A549 (cell line): ENCODE data around the gene IL17RC. TPM values are rescaled to one million over a fixed set of nuclear protein-coding genes. Genes with fewer than 3 reads are reported as not detected.

Experiments
- ATAC-seq, 2 experiments: fragments of 200-7000 bp in 1 of 2; fragments of >200 bp in 1 of 2; cut with Nextera tagmentation in 1 of 2; cut with Tn5 transposase in 1 of 2; 3 replicates each; pipeline versions ENCODE4 v1.8.0 to v1.9.1; 2018 to 2020; ENCODE audit warnings: mild to moderate bottlenecking in 1 of 2, moderate library complexity in 1 of 2
- CTCF ChIA-PET: fragments of 300-600 bp; sonication (Branson Sonifier 250); formaldehyde crosslinking; extraction: SDS; loops from one replicate; lab custom pipeline; 2021; ENCODE audit warnings: antibody characterized with exemption, inconsistent platforms; lab: Yijun Ruan, JAX
- POLR2A ChIA-PET: fragments of 350-600 bp; formaldehyde crosslinking; extraction: SDS; loops from one replicate; lab custom pipeline; 2021; ENCODE audit warnings: antibody characterized with exemption, inconsistent platforms; lab: Yijun Ruan, JAX
- DNase-seq, 2 experiments: peaks; one replicate each; pipeline versions ENCODE4 v3.0.0 to v3.0.0-alpha.2; 2011 to 2016; ENCODE audit warnings: low read depth in 1 of 2, low spot score in 1 of 2
- FAIRE-seq: peaks from 2 replicates; lab custom pipeline; 2011; peaks lifted over from hg19 to GRCh38; lab: Jason Lieb, UNC
- H3K27ac ChIP-seq, 2 experiments: fragments of >200 bp; sonication (Bioruptor Twin); formaldehyde crosslinking; 3 replicates each; pipeline ENCODE4 v1.5.1; 2016 to 2017
- H3K4me1 ChIP-seq: fragments of >200 bp; sonication (Bioruptor Twin); formaldehyde crosslinking; 3 replicates; pipeline ENCODE4 v1.6.1; 2016
- H3K4me2 ChIP-seq: fragments of >200 bp; sonication (Bioruptor Twin); formaldehyde crosslinking; 3 replicates; pipeline ENCODE4 v1.6.1; 2016
- H3K4me3 ChIP-seq: fragments of >200 bp; sonication (Bioruptor Twin); formaldehyde crosslinking; 3 replicates; pipeline ENCODE4 v1.5.1; 2016
- H3K9me3 ChIP-seq: fragments of >200 bp; sonication (Bioruptor Twin); formaldehyde crosslinking; 3 replicates; pipeline ENCODE4 v1.6.1; 2016
- CBX2 ChIP-seq: fragments of 200-600 bp; sonication (generic); IDR thresholded peaks from 2 replicates; pipeline ENCODE4 v1.6.1; 2016; ENCODE audit warnings: low read depth, mild to moderate bottlenecking, borderline replicate concordance
- CBX8 ChIP-seq: fragments of 200-600 bp; sonication (generic); IDR thresholded peaks from 2 replicates; pipeline ENCODE4 v1.6.1; 2016
- CTCF ChIP-seq: fragments of >200 bp; sonication (Bioruptor Twin); formaldehyde crosslinking; IDR thresholded peaks from 3 replicates; pipeline ENCODE4 v1.5.1; 2016
- ELK1 ChIP-seq: fragments of 150-350 bp; IDR thresholded peaks from 2 replicates; pipeline ENCODE4 v1.6.1; 2014; ENCODE audit warnings: low read depth, mild to moderate bottlenecking, low read length
- EP300 ChIP-seq, 2 experiments: fragments of >200 bp; sonication (Bioruptor Twin); formaldehyde crosslinking; IDR thresholded peaks; 2 replicates in 1 of 2; 3 replicates in 1 of 2; pipeline ENCODE4 v1.6.1; 2016 to 2017
- ESRRA ChIP-seq: fragments of 150-350 bp; IDR thresholded peaks from 2 replicates; pipeline ENCODE4 v1.6.1; 2014; ENCODE audit warnings: mild to moderate bottlenecking, low read length, borderline replicate concordance
- FOSL2 ChIP-seq, 2 experiments: fragments of 450-650 bp in 1 of 2; fragments of >200 bp in 1 of 2; sonication (Bioruptor Twin) in 1 of 2; formaldehyde crosslinking; IDR thresholded peaks; 2 replicates each; pipeline versions ENCODE4 v1.5.0 to v1.6.1; 2016 to 2020; ENCODE audit warnings: mild to moderate bottlenecking in 1 of 2, moderate library complexity in 1 of 2
- HES2 ChIP-seq: fragments of >200 bp; sonication (Bioruptor Twin); formaldehyde crosslinking; IDR thresholded peaks from 2 replicates; pipeline ENCODE4 v1.6.1; 2016
- HMGXB4 ChIP-seq: fragments of 250-450 bp; sonication (Bioruptor Pico); IDR thresholded peaks from 2 replicates; pipeline ENCODE4 v1.5.0; 2021; ENCODE audit warnings: mild to moderate bottlenecking, moderate library complexity, borderline replicate concordance
- HOXB13 ChIP-seq: fragments of 250-450 bp; sonication (Bioruptor Pico); IDR thresholded peaks from 2 replicates; pipeline ENCODE4 v1.5.0; 2020; ENCODE audit warnings: low read depth, mild to moderate bottlenecking, moderate library complexity
- JUN ChIP-seq, 2 experiments: fragments of >200 bp; sonication (Bioruptor Twin); formaldehyde crosslinking; IDR thresholded peaks; 2 replicates in 1 of 2; 3 replicates in 1 of 2; pipeline ENCODE4 v1.6.1; 2016 to 2017
- NR3C1 ChIP-seq: fragments of >200 bp; sonication (Bioruptor Twin); formaldehyde crosslinking; IDR thresholded peaks from 3 replicates; pipeline ENCODE4 v1.6.1; 2017
- PHF8 ChIP-seq: fragments of 200-600 bp; sonication (generic); IDR thresholded peaks from 2 replicates; pipeline ENCODE4 v1.6.1; 2016; ENCODE audit warnings: low read depth, mild to moderate bottlenecking, antibody characterized with exemption, moderate library complexity, borderline replicate concordance
- POLR2A ChIP-seq: IDR thresholded peaks from 2 replicates; pipeline ENCODE4 v1.6.1; 2012; ENCODE audit warnings: mild to moderate bottlenecking, low read length
- RNF2 ChIP-seq: fragments of 200-600 bp; sonication (generic); IDR thresholded peaks from 2 replicates; pipeline ENCODE4 v1.6.1; 2016; ENCODE audit warnings: low read depth, mild to moderate bottlenecking, antibody characterized with exemption, moderate library complexity, borderline replicate concordance
- TFCP2L1 ChIP-seq: fragments of 250-450 bp; sonication (Bioruptor Pico); IDR thresholded peaks from 2 replicates; pipeline ENCODE4 v1.5.0; 2021; ENCODE audit warnings: mild to moderate bottlenecking
- WGBS: methylation state at CpG from one replicate; pipeline ENCODE4 v1.1.6; 2017; ENCODE audit errors: missing lambda C conversion rate; 5-methylcytosine and 5-hydroxymethylcytosine counted together
- polyA minus RNA-seq: library from RNA; depleted of rRNA, polyadenylated mRNA; stranded (reverse); fragments of >200 nt; gene quantifications from 2 replicates; pipeline ENCODE4 v1.2.3, GENCODE V29; 2011; rRNA and poly(A)+ RNA removed
- polyA plus RNA-seq, 4 experiments: library from polyadenylated mRNA; depleted of rRNA in 3 of 4; stranded (reverse); fragments of >200 nt; fragmentation: RNase III in 1 of 4; extraction: RNeasy Plus Mini Kit Qiagen cat#74134 plus additional on column Dnase treatment in 1 of 4; gene quantifications; 2 replicates in 3 of 4; 3 replicates in 1 of 4; pipeline ENCODE4 v1.2.3, GENCODE V29; 2011 to 2017
- TF ChIP-seq, protein P1 (sequence below): IDR thresholded peaks from 2 replicates; pipeline ENCODE4 v1.6.1; 2012
- TF ChIP-seq, protein P2 (sequence below): fragments of 450-650 bp; IDR thresholded peaks from 2 replicates; pipeline ENCODE4 v1.6.1; 2014; ENCODE audit warnings: antibody characterized with exemption
- TF ChIP-seq, protein P3 (sequence below): IDR thresholded peaks from 2 replicates; pipeline ENCODE4 v1.6.1; 2012; ENCODE audit warnings: low read depth, borderline replicate concordance

The IL17RC gene
- 7.7 and 12.2 TPM in 2 replicates for polyA plus RNA-seq (2011; rRNA removed)
- polyA plus RNA-seq (2012; cell fraction: cytosol; rRNA removed), result 12.1 and 17.1 TPM in 2 replicates
- polyA plus RNA-seq (2012; cell fraction: nucleus; rRNA removed), result 34.0 and 43.5 TPM in 2 replicates
- 9.1 to 9.8 TPM (median 9.4 TPM) in 3 replicates for polyA plus RNA-seq (2017; fragmentation: RNase III; extraction: RNeasy Plus Mini Kit Qiagen cat#74134 plus additional on column Dnase treatment)
- 16.6 and 23.1 TPM in 2 replicates for polyA minus RNA-seq

GRCh38 chr3:9916734-9917680, at the start of gene IL17RC:
IL17RC (plus strand) TSS chr3:9917098; CDS start chr3:9917316, 218 bp downstream.
- H3K4me3 ChIP-seq, result peak within 1 kb of the TSS; percentile 47
- POLR2A ChIA-PET, result interaction anchor here (1.2 to 1.5 kb wide), 2 partner anchors 33 to 124 kb away, joined by 3 read pairs; partner anchors contain the start of gene ARPC4
- H3K4me2 ChIP-seq, result peak within 1 kb of the TSS; percentile 98
- no peaks in the 10 kb centered on the region for H3K9me3 ChIP-seq
- FAIRE-seq, result no peak
- CTCF ChIA-PET, result interaction anchor here (0.7 to 11.4 kb wide), 6 partner anchors 15 to 112 kb away, joined by 3 to 73 read pairs (median 4); partner anchors contain the start of genes CIDEC, CRELD1 and JAGN1
- TF ChIP-seq HOXB13 (CRISPR knock-in tag) (no peak), POLR2A (no peak), CBX2 (no peak), FOSL2 (IDR thresholded peaks at IDR 0.05) (no peak), FOSL2 (CRISPR knock-in tag; IDR thresholded peaks at IDR 0.05) (peak; percentile 14; the same call in 1 of the 2 replicates), PHF8 (peak; percentile 43; the same call in 1 of the 2 replicates)
- TF ChIP-seq, protein P1, sequence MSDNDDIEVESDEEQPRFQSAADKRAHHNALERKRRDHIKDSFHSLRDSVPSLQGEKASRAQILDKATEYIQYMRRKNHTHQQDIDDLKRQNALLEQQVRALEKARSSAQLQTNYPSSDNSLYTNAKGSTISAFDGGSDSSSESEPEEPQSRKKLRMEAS, result peak; percentile 38; the same call in 1 of the 2 replicates
- TF ChIP-seq, protein P2, sequence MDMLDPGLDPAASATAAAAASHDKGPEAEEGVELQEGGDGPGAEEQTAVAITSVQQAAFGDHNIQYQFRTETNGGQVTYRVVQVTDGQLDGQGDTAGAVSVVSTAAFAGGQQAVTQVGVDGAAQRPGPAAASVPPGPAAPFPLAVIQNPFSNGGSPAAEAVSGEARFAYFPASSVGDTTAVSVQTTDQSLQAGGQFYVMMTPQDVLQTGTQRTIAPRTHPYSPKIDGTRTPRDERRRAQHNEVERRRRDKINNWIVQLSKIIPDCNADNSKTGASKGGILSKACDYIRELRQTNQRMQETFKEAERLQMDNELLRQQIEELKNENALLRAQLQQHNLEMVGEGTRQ, result no peak
- TF ChIP-seq, all 56 proteins: peak for 3
- peak; percentile 90 to 95 for ATAC-seq
- Histone ChIP-seq H3K27ac (peak within 1 kb of the TSS; percentile 84 to 89), H3K4me1 (peaks cover 37% of the 10 kb centered on the region)
- 10% methylated on average over 16 of the region's 19 CpGs for WGBS
- peak; percentile 82 to 83 for DNase-seq

- Histone ChIP-seq H3K4me1 (peaks cover 44% of the 10 kb centered on the region), H3K4me2 (no peak overlapping the region), H3K4me3 (no peak overlapping the region), H3K9me3 (no peaks in the 10 kb centered on the region), H3K27ac (peak overlapping the region in 1 of 2 experiments; percentile 7; a peak in 1 of 6 replicates)
- no peak for DNase-seq
- FAIRE-seq, result no peak
- ChIA-PET POLR2A (no interaction called here), CTCF (interaction anchor here (0.9 to 2.3 kb wide), 3 partner anchors 17 to 66 kb away, joined by 4 to 8 read pairs (median 4); partner anchors contain the start of gene CRELD1)
- TF ChIP-seq HES2 (no peak), JUN (IDR thresholded peaks at IDR 0.05) (no peak), HMGXB4 (CRISPR knock-in tag) (no peak)
- WGBS, result 84% methylated on average over 12 of the region's 12 CpGs
- ATAC-seq, result no peak
Measured at GRCh38 chr3:9867106-9867505, 49.8 kb upstream of the IL17RC start.

GRCh38 chr3:9869955-9870354, 46.9 kb upstream of the IL17RC start:
- DNase-seq (no peak), ATAC-seq (peak in 1 of 2 experiments; percentile 30; a peak in 1 of 6 replicates), FAIRE-seq (no peak)
- ChIA-PET CTCF (no interaction called here), POLR2A (no interaction called here)
- Histone ChIP-seq H3K27ac (peak overlapping the region; percentile 67 to 76; a peak in 5 of 6 replicates), H3K4me1 (peaks cover 25% of the 10 kb centered on the region), H3K4me2 (no peak overlapping the region), H3K4me3 (no peak overlapping the region), H3K9me3 (no peaks in the 10 kb centered on the region)
- 95% methylated on average over 5 of the region's 5 CpGs for WGBS
- TF ChIP-seq EP300 (IDR thresholded peaks at IDR 0.05) (no peak), RNF2 (no peak), NR3C1 (no peak), PHF8 (no peak), CTCF (no peak), CBX8 (no peak), TFCP2L1 (CRISPR knock-in tag) (no peak), HOXB13 (CRISPR knock-in tag) (no peak), HMGXB4 (CRISPR knock-in tag) (no peak), ELK1 (no peak), ESRRA (no peak)
- TF ChIP-seq, protein P3, sequence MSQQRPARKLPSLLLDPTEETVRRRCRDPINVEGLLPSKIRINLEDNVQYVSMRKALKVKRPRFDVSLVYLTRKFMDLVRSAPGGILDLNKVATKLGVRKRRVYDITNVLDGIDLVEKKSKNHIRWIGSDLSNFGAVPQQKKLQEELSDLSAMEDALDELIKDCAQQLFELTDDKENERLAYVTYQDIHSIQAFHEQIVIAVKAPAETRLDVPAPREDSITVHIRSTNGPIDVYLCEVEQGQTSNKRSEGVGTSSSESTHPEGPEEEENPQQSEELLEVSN, result no peak
